ENCODE results near the gene ZNG1A.
"Not testable (repeated sequence)": the region's sequence is repeated elsewhere in the genome, so short reads cannot be mapped to it uniquely, and the experiment has no call there.

DNA sequence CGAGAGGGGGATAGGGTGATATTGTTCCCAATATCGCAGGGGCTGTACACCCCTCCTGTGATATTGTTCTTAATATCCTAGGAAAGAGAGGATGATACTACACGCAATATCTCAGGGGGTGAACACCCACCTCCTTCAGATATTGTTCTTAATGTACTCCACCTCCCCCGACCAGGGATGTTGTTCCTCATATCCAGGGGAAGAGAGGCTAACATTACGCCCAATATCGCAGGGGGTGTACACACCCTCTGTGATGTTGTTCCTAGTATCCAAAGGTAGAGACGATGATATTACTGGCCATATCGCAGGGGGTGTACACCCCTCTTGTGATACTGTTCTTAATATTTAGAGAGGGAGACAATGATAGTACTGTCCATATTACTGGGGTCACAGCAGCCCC lies 72.9 kb downstream of the ZNG1A start:
- TF ChIP-seq, protein P1, sequence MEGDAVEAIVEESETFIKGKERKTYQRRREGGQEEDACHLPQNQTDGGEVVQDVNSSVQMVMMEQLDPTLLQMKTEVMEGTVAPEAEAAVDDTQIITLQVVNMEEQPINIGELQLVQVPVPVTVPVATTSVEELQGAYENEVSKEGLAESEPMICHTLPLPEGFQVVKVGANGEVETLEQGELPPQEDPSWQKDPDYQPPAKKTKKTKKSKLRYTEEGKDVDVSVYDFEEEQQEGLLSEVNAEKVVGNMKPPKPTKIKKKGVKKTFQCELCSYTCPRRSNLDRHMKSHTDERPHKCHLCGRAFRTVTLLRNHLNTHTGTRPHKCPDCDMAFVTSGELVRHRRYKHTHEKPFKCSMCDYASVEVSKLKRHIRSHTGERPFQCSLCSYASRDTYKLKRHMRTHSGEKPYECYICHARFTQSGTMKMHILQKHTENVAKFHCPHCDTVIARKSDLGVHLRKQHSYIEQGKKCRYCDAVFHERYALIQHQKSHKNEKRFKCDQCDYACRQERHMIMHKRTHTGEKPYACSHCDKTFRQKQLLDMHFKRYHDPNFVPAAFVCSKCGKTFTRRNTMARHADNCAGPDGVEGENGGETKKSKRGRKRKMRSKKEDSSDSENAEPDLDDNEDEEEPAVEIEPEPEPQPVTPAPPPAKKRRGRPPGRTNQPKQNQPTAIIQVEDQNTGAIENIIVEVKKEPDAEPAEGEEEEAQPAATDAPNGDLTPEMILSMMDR (IDR thresholded peaks at IDR 0.05) = not testable (repeated sequence)
- not testable (repeated sequence) for TF ChIP-seq POLR2A (IDR thresholded peaks at IDR 0.05)

Measured in uterus (tissue), 2 donors.